PC-9 (cell line): ENCODE results near the gene ITGA3. TPM values are rescaled to one million over a fixed set of nuclear protein-coding genes. Genes with fewer than 3 reads are reported as not detected.

Source experiments
- BruUV-seq: library from RNA; stranded (reverse); fragments of 400-500 nt; replicated peaks from 2 replicates; lab custom pipeline; 2021; lab: Mats Ljungman, UMichigan
- CTCF ChIA-PET: fragments of 300-600 bp; sonication (Branson Sonifier 250); formaldehyde crosslinking; loops from one replicate; lab custom pipeline; 2022; ENCODE audit warnings: antibody characterized with exemption; lab: Charles Lee
- POLR2A ChIA-PET: fragments of 300-600 bp; sonication (Branson Sonifier 250); formaldehyde crosslinking; loops from one replicate; lab custom pipeline; 2022; ENCODE audit warnings: antibody characterized with exemption; ENCODE audit not compliant: unreplicated experiment; lab: Charles Lee
- DNase-seq, 2 experiments: peaks; one replicate each; pipeline versions ENCODE4 v3.0.0 to v3.0.0-alpha.2; 2015 to 2022; ENCODE audit warnings: mixed read lengths in 1 of 2
- H2AFZ ChIP-seq: fragments of 200-600 bp; sonication (generic); 2 replicates; pipeline ENCODE4 v1.8.1; 2017; ENCODE audit warnings: antibody characterized with exemption
- H3F3A ChIP-seq: fragments of 200-600 bp; sonication (generic); 2 replicates; pipeline ENCODE4 v1.8.1; 2017; ENCODE audit warnings: antibody characterized with exemption, mild to moderate bottlenecking, low read depth; ENCODE audit not compliant: insufficient read depth
- H3K27ac ChIP-seq: fragments of 200-600 bp; sonication (generic); 2 replicates; pipeline ENCODE4 v1.6.1; 2016; ENCODE audit warnings: mixed run types
- H3K27me3 ChIP-seq: fragments of 200-600 bp; sonication (generic); 2 replicates; pipeline ENCODE4 v1.6.1; 2016; ENCODE audit warnings: low read depth, mixed run types; ENCODE audit not compliant: insufficient read depth
- H3K36me3 ChIP-seq: fragments of 200-600 bp; sonication (generic); 2 replicates; pipeline ENCODE4 v1.6.1; 2016; ENCODE audit warnings: low read depth, mixed run types
- H3K4me1 ChIP-seq: fragments of 200-600 bp; sonication (generic); replicated peaks from 2 replicates; pipeline ENCODE4 v1.6.1; 2016; ENCODE audit warnings: mixed run types; ENCODE audit not compliant: insufficient read depth
- H3K4me2 ChIP-seq: fragments of 200-600 bp; sonication (generic); 2 replicates; pipeline ENCODE4 v1.6.1; 2017; ENCODE audit warnings: mixed run types
- H3K4me3 ChIP-seq: fragments of 200-600 bp; sonication (generic); 2 replicates; pipeline ENCODE4 v1.6.1; 2016; ENCODE audit warnings: mixed run types
- H3K79me2 ChIP-seq: fragments of 200-600 bp; sonication (generic); 2 replicates; pipeline ENCODE4 v1.6.1; 2017; ENCODE audit warnings: low read depth, mixed run types
- H3K9me2 ChIP-seq: fragments of 200-600 bp; sonication (generic); 2 replicates; pipeline ENCODE4 v1.8.1; 2017; ENCODE audit warnings: mild to moderate bottlenecking; ENCODE audit not compliant: insufficient read depth
- H3K9me3 ChIP-seq: fragments of 200-600 bp; sonication (generic); 2 replicates; pipeline ENCODE4 v1.8.1; 2016; ENCODE audit warnings: low read depth; ENCODE audit not compliant: insufficient read depth
- H4K20me1 ChIP-seq: fragments of 200-600 bp; sonication (generic); 2 replicates; pipeline ENCODE4 v1.8.1; 2017; ENCODE audit not compliant: insufficient read depth
- CTCF ChIP-seq: fragments of 200-600 bp; sonication (generic); conservative IDR thresholded peaks from 2 replicates; pipeline ENCODE4 v1.6.1; 2017; ENCODE audit warnings: mixed run types, antibody characterized with exemption, mild to moderate bottlenecking, moderate library complexity
- EZH2 ChIP-seq: fragments of 200-600 bp; sonication (generic); IDR thresholded peaks from 2 replicates; pipeline ENCODE4 v1.8.0; 2017; ENCODE audit warnings: antibody characterized with exemption, low read depth
- intact Hi-C: fragments of 100-400 bp; cut with micrococcal nuclease; formaldehyde crosslinking; loops from one replicate; pipeline ENCODE4 v1.10.0; 2022; ENCODE audit not compliant: unreplicated experiment
- total RNA-seq: library from RNA; stranded (reverse); gene quantifications from 2 replicates; pipeline ENCODE4 v1.2.3, GENCODE V29; 2021

ITGA3 gene
- total RNA-seq, 1 experiment from 2014 or later: 291 TPM

GRCh38 chr17:50114401-50114800 is 58.5 kb downstream of the ITGA3 start:
- Histone ChIP-seq H3K27me3 (peaks cover 28% of the 10 kb centered on the region), H3F3A (peaks cover 4% of the 10 kb centered on the region; the same call in 1 of the 2 replicates), H3K4me1 (0 out of 2 replicates have a peak, but pooled peaks cover 5% of the 10 kb centered on the region), H4K20me1 (no peaks in the 10 kb centered on the region), H3K4me3 (no peak overlapping the region), H2AFZ (no peak overlapping the region), H3K79me2 (no peaks in the 10 kb centered on the region), H3K9me3 (no peaks in the 10 kb centered on the region), H3K36me3 (no peaks in the 10 kb centered on the region), H3K9me2 (no peaks in the 10 kb centered on the region), H3K4me2 (no peak overlapping the region), H3K27ac (no peak overlapping the region)
- POLR2A ChIA-PET: no interaction called here
- no TSS peak for BruUV-seq
- CTCF ChIA-PET: interaction anchor here (0.6 to 1.3 kb wide), 2 partner anchors 12 to 16 kb away, joined by 5 to 7 read pairs; partner anchors contain the start of gene SAMD14
- intact Hi-C loops: no loop called here
- TF ChIP-seq CTCF (no peak), EZH2 (no peak)
- no peak for DNase-seq

GRCh38 chr17:50114849-50115357 is 59.0 kb downstream of the ITGA3 start:
- H4K20me1 ChIP-seq: no peaks in the 10 kb centered on the region
- H3K27ac ChIP-seq: no peak overlapping the region
- DNase-seq: peak; percentile 31 to 56
- H3K27me3 ChIP-seq: peaks cover 33% of the 10 kb centered on the region
- H3K4me3 ChIP-seq: no peak overlapping the region
- no peak overlapping the region for H2AFZ ChIP-seq
- CTCF ChIA-PET: interaction anchor here (0.6 to 1.5 kb wide), 4 partner anchors 12 to 49 kb away, joined by 3 to 9 read pairs (median 6); partner anchors contain the start of gene SAMD14
- H3K9me3 ChIP-seq: no peaks in the 10 kb centered on the region
- H3K9me2 ChIP-seq: no peaks in the 10 kb centered on the region
- no peak for TF ChIP-seq EZH2
- peak; percentile 79 for TF ChIP-seq CTCF
- H3K4me2 ChIP-seq: no peak overlapping the region
- no peaks in the 10 kb centered on the region for H3K36me3 ChIP-seq
- H3K79me2 ChIP-seq: no peaks in the 10 kb centered on the region
- 0 out of 2 replicates have a peak, but pooled peaks cover 5% of the 10 kb centered on the region for H3K4me1 ChIP-seq
- TSS peak; percentile 17 for BruUV-seq
- H3F3A ChIP-seq: peaks cover 4% of the 10 kb centered on the region; the same call in 1 of the 2 replicates
- intact Hi-C loops: no loop called here
- POLR2A ChIA-PET: no interaction called here

GRCh38 chr17:50115756-50116155 is 59.8 kb downstream of the ITGA3 start:
- Histone ChIP-seq H3F3A (peaks cover 4% of the 10 kb centered on the region; the same call in 1 of the 2 replicates), H3K27me3 (peaks cover 39% of the 10 kb centered on the region), H3K4me3 (no peak overlapping the region), H3K36me3 (no peaks in the 10 kb centered on the region), H3K9me2 (no peaks in the 10 kb centered on the region), H2AFZ (no peak overlapping the region), H3K9me3 (no peaks in the 10 kb centered on the region), H3K4me2 (no peak overlapping the region), H4K20me1 (no peaks in the 10 kb centered on the region), H3K27ac (no peak overlapping the region), H3K4me1 (0 out of 2 replicates have a peak, but pooled peaks cover 5% of the 10 kb centered on the region), H3K79me2 (no peaks in the 10 kb centered on the region)
- DNase-seq: no peak
- CTCF ChIA-PET: interaction anchor here (1.5 kb wide), 1 partner anchor 22 kb away, joined by 3 read pairs; no protein-coding TSS in a partner anchor
- TF ChIP-seq CTCF (no peak), EZH2 (no peak)
- intact Hi-C loops: no loop called here
- no TSS peak for BruUV-seq
- POLR2A ChIA-PET: no interaction called here
